HG02763 (cell line): ENCODE results near the gene FAM72A.
A peak's percentile ranks its signal among the peaks of the same experiment; 100 is the strongest.
"Not testable (repeated sequence)": the region's sequence is repeated elsewhere in the genome, so short reads cannot be mapped to it uniquely, and the experiment has no call there.

ENCODE experiments used
- ATAC-seq: cut with Tn5 transposase; IDR thresholded peaks from one replicate; pipeline ENCODE4 v1.9.1; 2021; ENCODE audit warnings: mild to moderate bottlenecking, moderate library complexity; ENCODE audit not compliant: unreplicated experiment

FAM72A gene

GRCh38 chr1:206218285-206218684, 15.6 kb upstream of the FAM72A start:
- ATAC-seq = not testable (repeated sequence)

- ATAC-seq = not testable (repeated sequence)
These were observed 13.2 kb upstream of the FAM72A start for GRCh38 chr1:206215600-206216392.

DNA sequence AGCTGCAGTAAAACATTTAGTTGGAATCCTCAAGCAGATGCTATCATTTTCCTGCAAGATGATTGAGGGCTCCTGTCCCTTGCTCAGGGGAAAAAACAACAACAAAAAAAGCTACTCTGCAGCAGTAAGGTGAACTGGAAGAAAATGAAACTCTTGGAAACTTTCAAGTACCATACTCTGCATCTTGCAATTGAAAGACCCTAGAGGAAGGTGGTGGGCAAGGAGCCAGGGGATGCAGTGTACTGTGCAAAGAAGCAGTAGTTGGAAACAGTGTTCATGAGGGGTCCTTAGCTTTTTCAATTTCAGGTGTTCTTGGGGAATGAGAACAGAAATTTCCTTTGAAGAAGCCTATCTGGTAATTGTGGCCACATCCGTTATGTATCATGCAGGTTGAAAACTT, 8.2 kb upstream of the FAM72A start:
- not testable (repeated sequence) for ATAC-seq

DNA sequence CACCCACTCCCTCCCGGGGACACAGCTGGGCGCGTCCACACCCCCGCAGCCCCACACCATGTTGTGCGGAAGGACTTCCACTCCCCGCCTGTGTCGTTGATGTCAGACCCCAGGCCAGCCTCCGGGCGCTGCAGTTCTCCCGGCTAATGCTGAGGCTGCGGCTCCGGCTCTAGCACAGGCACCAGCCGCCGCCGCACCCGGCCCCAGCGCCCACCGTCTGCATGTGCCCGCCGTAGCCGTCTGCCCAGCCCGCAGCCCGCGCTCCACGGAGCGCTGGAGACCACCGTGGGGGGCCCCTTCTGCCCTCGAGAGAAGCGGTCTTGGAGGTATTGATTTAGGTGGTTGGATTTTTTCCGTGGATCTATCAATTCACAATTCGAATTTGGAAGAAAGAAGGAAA, 2.9 kb upstream of the FAM72A start:
- not testable (repeated sequence) for ATAC-seq

DNA sequence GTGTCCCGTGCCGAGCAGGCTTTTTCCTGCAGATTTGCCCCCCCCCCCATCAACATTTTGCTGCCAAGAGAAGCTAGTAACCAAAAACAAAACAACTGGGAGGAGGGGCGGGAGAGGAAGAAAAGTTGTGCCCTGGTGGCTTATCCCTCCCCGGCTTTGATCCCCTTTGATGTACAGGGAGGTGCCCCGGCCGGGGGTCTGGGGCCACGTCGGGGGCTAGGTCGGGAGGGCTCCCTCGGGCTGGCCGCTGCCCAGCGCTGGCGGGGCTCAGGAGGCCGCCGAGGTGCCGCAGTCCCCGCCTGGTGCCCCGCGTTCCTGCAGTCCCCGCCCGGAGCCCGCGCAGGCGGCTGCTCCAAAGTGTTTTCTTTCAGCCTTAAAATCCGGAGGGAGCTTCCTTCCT, 2.2 kb upstream of the FAM72A start:
- not testable (repeated sequence) for ATAC-seq

DNA sequence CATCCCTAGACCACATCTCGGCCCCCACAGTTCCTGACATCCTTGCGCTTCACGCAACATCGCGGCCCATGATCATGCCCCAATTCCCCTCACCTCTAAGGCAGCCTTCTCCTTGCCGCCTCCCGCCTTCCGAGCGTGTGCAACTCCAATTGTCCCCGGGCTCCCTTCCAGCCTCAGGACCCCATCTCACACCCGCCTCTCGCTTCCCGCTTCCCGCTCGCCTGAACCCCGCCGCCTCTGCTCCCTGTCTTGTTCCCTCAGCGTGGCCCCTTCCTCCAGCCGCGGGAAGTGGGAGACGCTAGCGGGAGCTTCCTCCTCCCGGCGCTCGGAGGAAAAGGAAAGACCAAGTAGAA, 1.5 kb upstream of the FAM72A start:
- ATAC-seq = not testable (repeated sequence)

DNA sequence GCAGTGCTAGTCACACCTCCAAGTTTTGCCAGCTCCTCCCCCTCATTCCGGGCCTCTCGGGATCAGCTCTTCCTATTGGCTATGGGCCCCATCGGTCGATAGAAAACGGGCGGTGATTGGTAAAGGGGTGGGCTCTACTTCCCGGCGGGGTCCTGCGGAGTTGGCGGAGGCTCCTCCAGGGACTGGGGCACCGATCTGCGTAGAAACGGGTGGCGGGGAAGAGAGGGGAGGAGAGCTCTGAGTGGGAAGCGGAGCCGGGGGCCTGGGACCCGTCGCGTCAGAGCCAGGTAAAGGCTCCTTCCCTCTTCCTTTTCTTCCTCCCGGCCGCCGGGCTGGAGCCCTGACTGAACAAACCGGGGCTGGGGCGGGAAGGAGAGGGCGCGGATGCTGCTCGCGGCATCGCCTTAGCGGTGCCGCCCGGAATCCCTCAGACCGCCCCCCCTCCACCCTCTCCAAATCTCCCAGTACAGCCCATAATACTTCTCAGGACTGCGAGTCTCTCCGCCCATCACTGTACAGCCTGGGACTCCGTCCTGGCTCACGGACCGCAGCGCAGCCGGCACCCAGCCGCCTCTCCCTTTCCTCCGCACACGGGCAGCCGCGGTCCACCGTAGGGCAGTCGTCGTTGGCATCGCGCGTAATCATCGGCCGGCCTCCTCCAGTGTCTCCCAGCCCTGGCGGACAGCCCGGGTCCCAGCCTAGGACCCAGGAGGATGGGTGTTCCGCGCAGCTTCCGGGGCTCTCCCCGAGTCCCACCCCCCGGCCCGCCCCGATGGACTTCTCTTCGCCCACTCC, 922 bp upstream of the FAM72A start, which contains the start of gene SRGAP2:
Gene SRGAP2 (plus strand): TSS at position 178 of the 795 bp plus-strand sequence. CDS start 2,430 bp downstream, outside the sequence.
- peak; percentile 1 for ATAC-seq

DNA sequence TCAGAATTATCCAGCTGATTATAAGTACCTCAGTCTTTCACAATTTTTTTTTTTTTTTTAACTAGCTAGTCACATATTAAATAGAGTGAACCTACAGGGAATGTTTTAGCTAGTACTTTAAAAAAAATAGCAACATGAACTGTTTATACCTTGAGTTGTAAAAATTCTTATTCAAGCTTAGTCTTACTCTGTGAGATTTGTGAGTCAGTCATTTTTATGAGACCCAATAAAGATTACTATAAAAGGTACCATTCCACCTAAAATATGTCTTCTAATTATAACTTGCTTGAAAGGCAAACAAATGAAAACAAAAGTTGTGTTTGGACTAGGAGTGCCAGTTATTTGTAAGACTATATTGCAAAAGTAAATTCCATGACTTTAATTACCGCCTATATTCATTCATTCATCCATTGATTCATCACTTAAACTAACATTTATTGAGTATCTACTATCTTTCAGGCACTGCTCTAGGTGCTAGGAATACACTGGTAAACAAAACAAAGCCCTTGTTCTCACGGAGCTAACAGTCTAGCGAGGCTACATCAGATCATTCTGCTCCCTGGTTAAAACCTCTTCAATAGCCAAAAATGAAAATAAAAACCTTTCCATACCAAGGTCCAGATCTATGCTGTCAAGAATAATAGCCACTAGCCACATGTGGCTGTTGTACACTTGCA, 5.8 kb downstream of the FAM72A start:
- not testable (repeated sequence) for ATAC-seq

- ATAC-seq = not testable (repeated sequence)
These were observed 7.5 kb downstream of the FAM72A start for GRCh38 chr1:206195182-206195581.

DNA sequence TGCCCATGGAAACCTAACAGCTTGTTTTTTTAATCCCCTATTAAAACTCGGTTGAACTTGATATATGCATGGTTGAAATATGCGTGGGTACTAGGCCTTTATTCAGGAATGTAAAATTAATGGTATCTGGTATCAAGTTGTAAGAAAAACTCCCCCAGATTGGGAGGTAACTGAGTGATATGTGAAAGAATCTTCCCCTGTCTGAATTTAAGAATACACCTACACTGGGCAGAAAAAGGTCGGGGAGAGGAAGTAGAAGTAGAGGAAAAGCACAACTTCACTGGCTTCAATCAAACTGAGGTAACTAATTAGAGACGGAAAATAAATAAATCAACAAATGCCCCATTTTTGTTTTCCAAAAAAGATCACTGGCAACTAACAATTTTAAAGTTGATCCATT, 15.8 kb downstream of the FAM72A start:
- ATAC-seq = not testable (repeated sequence)

DNA sequence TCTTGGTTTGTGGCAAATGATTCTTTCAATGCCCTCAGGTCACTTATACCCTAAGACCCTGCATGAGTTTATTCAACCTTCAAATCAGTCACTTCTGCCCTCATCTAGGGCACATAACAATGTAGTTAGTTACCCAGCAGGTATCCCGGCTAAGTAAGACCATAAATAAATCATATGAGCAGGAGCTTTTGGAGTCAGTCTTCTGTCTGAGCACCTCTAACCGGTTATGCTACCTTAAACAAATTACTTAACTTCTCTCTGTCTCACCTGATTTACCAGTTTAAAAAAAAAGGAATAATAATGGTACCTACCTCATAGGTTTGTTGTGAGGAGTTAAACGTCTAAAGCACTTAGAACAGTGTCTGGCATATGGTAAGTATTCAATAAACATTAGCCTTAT, 16.9 kb downstream of the FAM72A start:
- ATAC-seq = not testable (repeated sequence)

DNA sequence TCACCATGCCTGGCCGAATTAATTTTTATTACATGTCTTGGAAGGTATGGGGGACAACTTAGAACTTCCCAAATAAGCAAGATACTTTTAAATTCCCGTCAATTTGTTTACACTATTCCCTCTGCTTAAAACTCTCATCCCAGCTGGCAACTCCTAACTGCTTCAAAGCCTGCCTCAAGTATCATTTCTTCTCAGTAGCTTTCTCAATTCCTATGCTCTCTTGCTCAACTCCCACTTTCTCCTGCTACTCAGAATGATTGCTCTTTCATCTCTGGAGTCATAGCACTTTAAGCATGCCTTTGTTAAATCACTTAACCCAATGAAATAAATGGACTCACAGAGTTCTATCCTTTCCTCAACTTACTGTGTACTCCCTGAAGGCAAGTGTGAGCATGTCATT, 18.9 kb downstream of the FAM72A start:
- ATAC-seq = not testable (repeated sequence)

DNA sequence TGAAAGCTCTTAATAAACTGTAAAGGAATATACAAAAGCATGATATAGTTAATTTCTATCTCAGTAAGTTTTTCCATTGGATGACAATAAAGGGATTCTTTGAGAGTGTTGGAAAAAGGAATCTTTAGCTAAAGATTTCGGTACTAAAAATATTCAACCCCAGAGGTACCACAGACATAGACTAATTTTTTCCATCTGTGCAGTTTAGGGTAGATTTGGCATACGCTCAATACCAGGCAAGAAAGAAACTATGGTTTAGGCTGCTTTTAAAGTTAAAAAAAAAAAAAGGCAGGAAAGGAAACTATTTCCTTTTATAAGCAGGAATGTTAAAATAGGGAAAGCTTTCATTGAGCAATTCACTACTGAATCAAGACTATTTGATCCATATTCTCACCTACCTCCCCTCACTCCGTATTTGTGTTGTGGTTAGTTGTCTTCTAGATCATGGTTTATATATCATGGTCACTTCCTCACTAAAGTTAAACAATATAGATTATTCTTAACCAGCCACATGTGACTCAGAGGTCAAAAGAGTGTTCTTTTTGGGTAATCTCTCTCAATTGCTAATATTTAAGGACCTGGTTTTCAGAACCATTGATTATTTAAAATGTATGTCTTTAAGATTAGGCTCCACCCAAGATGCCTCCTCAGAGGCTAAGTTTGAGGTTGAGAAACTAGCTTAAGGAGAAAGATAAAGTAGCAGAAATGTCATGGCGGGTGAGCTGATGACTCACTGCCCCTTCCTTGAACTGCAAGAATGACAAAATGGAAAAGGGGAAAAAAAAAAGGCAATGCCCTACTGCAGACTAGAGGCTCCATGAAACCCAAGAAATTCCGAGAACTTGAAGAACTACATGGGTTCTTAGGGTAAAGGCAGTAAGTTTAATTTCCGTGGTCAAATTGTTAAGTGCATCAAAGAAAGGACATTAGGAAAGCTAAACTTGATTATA, 20.0 kb downstream of the FAM72A start:
- ATAC-seq = not testable (repeated sequence)

DNA sequence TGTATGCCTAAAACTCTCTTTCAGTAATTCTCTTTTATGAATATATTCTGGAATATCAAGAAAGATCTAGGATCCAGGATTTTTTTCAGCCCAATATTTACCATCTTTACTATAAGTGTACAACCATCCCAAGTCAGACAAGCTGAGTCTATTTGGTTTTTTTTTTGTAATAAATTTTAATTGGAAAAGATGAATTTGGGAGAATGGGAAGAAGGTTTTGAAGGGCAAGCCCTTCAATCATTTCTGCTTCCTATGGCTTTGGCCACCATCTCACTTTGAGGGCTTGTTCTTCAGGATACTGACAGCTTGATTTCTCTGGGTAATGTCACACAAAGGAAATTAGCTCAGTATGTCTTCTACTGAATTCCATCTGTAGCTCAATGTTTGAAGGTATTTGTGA, 23.0 kb downstream of the FAM72A start:
- not testable (repeated sequence) for ATAC-seq

GRCh38 chr1:206178061-206178989, 24.3 kb downstream of the FAM72A start:
- ATAC-seq = not testable (repeated sequence)

DNA sequence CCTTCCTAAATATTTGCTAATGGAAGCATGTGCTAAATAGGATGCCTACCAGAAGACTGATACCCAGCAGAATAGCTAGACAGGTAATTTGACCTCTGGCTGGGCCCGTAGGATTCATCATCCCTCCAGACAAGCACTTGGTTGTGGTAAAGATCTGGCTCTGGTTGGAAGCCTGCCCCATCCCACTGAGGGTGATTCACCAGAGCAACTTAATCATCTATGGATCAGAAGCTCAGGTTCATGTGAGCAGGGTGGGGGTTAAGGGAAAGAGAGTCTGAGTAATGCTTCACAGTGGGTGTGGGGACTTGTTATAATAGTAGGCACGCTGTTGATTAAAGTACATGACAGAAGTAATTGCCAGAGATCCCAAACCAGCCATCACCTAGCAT, 26.5 kb downstream of the FAM72A start:
- ATAC-seq = not testable (repeated sequence)

DNA sequence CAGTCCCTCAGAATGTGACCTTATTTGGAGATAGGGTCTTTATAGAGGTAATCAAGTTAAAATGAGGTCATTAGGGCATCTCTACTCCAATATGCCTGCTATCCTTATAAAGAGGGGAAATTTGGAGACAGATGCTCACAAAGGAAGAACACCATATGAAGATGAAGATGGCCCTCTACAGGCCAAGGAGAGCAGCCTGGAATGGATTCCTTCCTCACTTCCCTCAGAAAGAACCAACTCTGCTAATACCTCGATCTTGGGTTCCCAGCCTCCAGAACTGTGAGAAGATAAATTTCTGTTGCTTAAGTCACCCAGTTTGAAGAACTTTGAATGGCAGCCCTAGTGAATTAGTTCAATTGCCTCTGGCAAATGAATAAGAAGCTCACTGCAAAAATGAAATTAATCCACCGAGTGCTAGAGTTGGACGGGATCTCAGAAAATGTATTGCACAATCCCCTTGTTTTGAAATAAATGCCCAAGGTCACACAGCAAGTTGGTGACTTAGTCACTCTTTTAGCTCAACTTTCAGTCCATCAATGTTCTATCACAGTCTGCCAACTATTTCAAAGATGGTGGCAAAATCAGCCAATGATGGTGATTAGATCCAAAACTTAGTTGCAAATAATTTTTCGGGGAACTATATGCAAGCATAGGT, 27.1 kb downstream of the FAM72A start:
- ATAC-seq = not testable (repeated sequence)

GRCh38 chr1:206174182-206174868, 28.3 kb downstream of the FAM72A start:
- ATAC-seq = not testable (repeated sequence)
